Measurements from ENCODE around the gene USP31.

The USP31 gene

DNA sequence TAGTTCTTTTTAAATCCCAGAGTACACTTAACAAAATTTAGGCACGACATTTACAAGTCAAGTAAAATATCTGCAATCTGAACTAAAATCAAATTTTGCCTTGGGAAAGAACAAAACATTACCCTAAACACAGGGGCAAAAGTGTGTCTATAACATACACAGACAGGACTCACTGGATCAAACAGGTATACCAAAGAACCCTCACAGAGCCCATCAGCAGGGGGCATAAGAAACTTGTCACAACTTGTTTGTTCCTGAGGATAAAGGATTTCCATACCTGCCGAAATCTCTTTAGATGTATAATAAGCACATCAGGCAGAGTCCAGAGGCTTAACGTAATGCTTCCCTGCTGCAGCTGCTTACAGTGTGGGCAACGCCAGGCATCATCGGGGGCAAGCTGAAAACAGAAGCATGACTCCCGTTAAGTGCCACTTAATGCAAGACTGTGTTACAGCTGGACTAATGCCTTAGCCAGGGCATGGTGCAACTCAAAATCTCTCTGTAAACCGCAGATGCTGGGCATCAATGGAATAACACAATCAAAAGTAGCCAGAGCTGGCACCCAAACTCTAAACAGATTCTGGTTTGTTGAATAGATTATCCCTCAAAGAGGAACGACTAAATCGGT, 67.0 kb downstream of the USP31 start:
- Mint-ChIP-seq H3K27ac (no peak overlapping the region), H3K27me3 (no peaks in the 10 kb centered on the region), H3K9me3 (no peaks in the 10 kb centered on the region), H3K4me3 (no peak overlapping the region), H3K4me1 (no peaks in the 10 kb centered on the region), H3K36me3 (peaks cover 17% of the 10 kb centered on the region)
- DNase-seq (ENCODE audit: low spot score in 2 of 2) (no peak), ATAC-seq (ENCODE audit: low read depth) (no peak)

DNA sequence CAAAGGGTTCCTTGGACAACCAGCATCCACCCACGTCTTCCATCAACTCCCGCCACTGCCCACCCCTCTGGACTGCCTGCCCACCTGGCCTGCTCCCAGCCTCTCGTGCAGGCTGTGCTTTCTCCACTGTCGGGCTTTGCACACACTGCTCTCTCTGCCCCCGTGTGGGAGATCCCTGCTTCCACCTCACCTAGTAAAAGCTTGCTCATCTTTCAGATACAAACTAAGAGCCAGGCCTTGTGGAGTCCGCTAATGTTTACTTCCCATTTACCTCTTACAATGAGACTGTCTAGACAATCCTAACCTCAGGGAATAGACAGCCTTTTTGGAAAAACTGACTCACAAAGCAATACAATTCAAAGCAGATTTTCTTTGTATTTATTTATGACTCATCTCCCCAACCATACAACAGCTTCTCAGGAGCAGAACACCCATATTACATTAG, 67.6 kb downstream of the USP31 start:
- no peak for ATAC-seq (ENCODE audit: low read depth)
- Mint-ChIP-seq H3K27me3 (no peaks in the 10 kb centered on the region), H3K4me3 (no peak overlapping the region)

DNA sequence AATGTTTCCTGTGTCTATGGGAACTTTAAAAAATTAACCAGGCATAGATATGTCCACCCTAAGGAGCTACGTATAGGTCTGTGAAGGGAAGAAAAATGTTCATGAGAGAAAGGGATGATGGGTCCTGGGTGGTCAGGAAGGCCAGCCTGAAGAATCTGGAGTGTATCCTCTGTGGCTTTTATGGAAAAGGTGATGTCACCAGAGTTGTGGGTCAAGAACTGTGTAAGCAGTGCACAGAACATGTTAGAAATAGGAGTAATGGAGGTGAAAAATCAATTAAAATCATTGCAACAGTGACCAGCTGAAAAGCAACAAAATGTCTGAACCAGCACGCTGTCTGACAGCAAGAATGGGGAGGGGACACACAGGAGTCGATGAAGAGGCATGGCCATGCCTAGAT, 68.5 kb downstream of the USP31 start:
- H3K4me1 Mint-ChIP-seq: no peaks in the 10 kb centered on the region
- H3K27ac Mint-ChIP-seq: no peak overlapping the region
- no peak overlapping the region for H3K4me3 Mint-ChIP-seq
- no peak for DNase-seq (ENCODE audit: low spot score in 2 of 2)
- H3K27me3 Mint-ChIP-seq: no peaks in the 10 kb centered on the region
- peaks cover 21% of the 10 kb centered on the region for H3K36me3 Mint-ChIP-seq
- ATAC-seq (ENCODE audit: low read depth): no peak
- H3K9me3 Mint-ChIP-seq: no peaks in the 10 kb centered on the region

More for the DNA sequence above, 67.6 kb downstream of the USP31 start:
- Mint-ChIP-seq H3K27ac (no peak overlapping the region), H3K4me1 (no peaks in the 10 kb centered on the region), H3K36me3 (peaks cover 18% of the 10 kb centered on the region), H3K9me3 (no peaks in the 10 kb centered on the region)
- no peak for DNase-seq (ENCODE audit: low spot score in 2 of 2)

DNA sequence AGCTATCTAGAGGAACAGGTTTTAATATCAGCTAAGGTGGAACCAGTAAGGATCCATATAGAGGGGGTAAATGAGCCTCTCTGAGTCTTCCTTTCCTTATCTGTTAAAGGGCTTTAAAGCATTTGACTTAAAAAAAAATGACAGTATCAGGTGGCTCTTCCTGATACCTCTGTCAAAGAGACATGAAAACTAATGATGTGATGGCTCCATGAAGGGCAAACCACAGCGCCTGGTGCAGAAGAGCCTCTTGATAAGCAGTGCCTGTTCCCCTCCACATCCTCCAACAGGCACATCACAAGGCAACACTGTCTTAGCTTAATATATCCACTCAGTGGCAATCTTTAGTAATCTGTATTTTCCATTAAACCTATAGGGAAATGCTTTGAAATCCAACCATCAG, 68.9 kb downstream of the USP31 start:
- Mint-ChIP-seq H3K27me3 (no peaks in the 10 kb centered on the region), H3K4me3 (no peak overlapping the region), H3K4me1 (no peaks in the 10 kb centered on the region), H3K9me3 (no peaks in the 10 kb centered on the region), H3K27ac (no peak overlapping the region), H3K36me3 (peaks cover 21% of the 10 kb centered on the region)
- no peak for ATAC-seq (ENCODE audit: low read depth)
- no peak for DNase-seq (ENCODE audit: low spot score in 2 of 2)

DNA sequence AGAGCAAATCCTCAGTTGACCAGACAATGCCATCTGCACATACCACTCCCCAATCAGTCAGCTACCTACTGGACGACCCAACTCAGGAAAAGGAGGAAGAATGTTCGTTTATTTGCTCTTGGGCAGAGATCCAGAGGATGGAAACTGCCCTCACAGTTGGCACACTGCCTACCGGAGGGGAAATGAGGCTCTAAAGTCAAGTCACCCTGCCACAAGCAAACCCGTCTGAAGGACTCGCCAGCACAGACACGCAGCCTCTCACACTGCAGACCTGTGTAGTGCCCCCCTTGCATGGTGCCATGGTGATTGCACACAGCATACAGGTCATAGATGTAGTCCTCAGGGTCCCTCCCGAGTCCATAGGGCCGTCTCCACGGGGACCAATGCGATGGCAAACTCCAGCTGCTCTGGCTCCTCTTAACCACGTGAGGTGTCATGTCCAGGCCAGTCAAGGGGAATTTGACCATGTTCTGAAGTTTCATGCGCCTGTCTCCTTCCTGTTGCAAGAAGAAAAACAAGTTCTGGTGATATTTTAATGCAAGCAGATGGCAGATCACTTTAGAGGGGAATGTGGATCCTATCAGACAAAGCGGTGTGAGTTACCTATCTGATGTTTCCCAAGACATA, 69.5 kb downstream of the USP31 start:
- no peak for ATAC-seq (ENCODE audit: low read depth)
- no peak overlapping the region for H3K27ac Mint-ChIP-seq

DNA sequence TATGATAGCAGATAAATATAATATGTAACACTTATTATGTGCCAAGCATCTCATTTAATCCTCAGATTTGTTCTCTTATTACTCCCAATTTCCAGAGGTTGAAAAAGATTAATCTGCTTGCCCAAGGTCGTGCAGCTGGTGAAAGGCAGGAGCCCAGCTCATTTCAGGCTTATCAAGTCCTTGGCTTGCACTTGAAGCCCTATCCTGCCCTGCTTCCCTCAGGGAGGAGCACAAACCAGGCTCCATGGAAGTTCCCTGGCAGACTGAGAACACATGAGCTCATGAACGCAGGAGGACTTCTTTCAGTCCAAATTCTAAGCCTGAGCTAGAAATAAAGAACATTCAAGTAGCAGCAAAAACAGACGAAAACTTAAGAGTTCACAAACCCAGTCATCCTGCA, 74.8 kb downstream of the USP31 start:
- ATAC-seq (ENCODE audit: low read depth) (no peak), DNase-seq (ENCODE audit: low spot score in 2 of 2) (no peak)
- Mint-ChIP-seq H3K36me3 (peaks cover 11% of the 10 kb centered on the region), H3K4me1 (no peaks in the 10 kb centered on the region), H3K27me3 (no peaks in the 10 kb centered on the region), H3K4me3 (no peak overlapping the region), H3K9me3 (no peaks in the 10 kb centered on the region), H3K27ac (no peak overlapping the region)

More for the DNA sequence above, 69.5 kb downstream of the USP31 start:
- H3K4me1 Mint-ChIP-seq: no peaks in the 10 kb centered on the region
- DNase-seq (ENCODE audit: low spot score in 2 of 2): no peak
- H3K4me3 Mint-ChIP-seq: no peak overlapping the region
- no peaks in the 10 kb centered on the region for H3K27me3 Mint-ChIP-seq
- peaks cover 21% of the 10 kb centered on the region for H3K36me3 Mint-ChIP-seq
- no peaks in the 10 kb centered on the region for H3K9me3 Mint-ChIP-seq

DNA sequence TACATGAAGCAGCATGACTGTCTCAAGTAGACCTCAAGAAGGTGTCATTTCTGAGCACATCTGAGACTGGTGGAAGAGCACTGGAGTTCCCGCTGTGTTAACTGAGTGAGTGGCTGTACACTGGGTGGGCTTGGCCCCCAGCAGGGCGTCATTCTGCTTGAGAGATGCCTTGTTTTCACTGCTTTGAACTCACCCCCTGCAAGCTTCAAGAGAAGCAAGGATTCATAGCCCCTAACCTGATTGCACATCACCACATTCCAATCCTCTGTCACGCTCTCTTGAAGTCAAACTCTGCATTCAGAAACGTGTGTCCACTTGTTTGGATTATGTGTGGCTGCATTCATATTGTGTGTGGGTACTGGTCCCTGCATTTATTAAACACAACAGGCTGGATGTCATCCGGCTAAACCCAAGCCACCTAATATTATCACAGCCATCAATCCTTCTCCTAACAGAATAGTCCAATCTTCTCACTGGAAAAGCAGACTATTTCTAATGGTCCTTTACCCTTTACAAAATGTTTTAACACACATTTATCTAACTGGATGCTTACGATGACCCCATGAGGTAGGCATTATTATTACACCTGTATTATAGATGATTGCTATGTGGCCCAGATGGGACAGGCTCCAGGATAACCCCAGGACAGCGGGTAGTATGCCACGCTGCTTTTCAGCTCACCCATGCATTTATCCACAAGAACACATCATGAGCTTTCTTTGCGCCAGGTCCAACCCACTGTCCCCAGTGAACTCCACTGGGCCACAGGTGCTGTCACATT, 76.3 kb downstream of the USP31 start:
- ATAC-seq (ENCODE audit: low read depth): no peak
- H3K9me3 Mint-ChIP-seq: no peaks in the 10 kb centered on the region
- no peak overlapping the region for H3K4me3 Mint-ChIP-seq
- no peak overlapping the region for H3K27ac Mint-ChIP-seq
- no peaks in the 10 kb centered on the region for H3K27me3 Mint-ChIP-seq
- peaks cover 12% of the 10 kb centered on the region for H3K36me3 Mint-ChIP-seq
- no peaks in the 10 kb centered on the region for H3K4me1 Mint-ChIP-seq
- DNase-seq (ENCODE audit: low spot score in 2 of 2): no peak

DNA sequence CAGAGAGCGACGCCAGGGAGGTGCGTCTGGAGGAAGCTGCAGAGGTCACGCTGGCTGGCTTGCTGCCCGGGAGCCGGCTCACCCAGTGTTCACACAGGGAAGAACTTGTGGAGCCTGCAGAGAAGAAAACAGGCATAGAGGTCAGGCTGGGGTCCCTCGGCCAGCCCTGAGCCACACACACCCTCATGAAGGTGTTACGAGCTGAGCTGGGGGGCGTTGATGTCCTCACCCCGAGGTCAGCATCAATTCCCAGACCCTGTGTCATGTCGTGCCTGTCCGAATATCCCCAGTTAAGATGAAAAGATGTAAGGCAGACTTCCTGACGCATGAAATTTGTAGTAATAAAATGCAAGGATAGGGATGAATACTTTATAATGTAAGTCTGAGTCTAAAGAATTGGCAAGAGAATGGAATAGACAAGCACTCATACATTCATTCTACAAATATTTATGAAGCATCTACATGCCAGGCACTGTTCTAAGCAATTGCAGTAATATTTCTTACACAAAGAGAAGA, 77.1 kb downstream of the USP31 start:
- no peaks in the 10 kb centered on the region for H3K9me3 Mint-ChIP-seq
- H3K4me3 Mint-ChIP-seq: no peak overlapping the region
- no peaks in the 10 kb centered on the region for H3K27me3 Mint-ChIP-seq
- ATAC-seq (ENCODE audit: low read depth) (no peak), DNase-seq (ENCODE audit: low spot score in 2 of 2) (no peak)
- H3K36me3 Mint-ChIP-seq: peaks cover 14% of the 10 kb centered on the region
- H3K4me1 Mint-ChIP-seq: no peaks in the 10 kb centered on the region
- no peak overlapping the region for H3K27ac Mint-ChIP-seq

DNA sequence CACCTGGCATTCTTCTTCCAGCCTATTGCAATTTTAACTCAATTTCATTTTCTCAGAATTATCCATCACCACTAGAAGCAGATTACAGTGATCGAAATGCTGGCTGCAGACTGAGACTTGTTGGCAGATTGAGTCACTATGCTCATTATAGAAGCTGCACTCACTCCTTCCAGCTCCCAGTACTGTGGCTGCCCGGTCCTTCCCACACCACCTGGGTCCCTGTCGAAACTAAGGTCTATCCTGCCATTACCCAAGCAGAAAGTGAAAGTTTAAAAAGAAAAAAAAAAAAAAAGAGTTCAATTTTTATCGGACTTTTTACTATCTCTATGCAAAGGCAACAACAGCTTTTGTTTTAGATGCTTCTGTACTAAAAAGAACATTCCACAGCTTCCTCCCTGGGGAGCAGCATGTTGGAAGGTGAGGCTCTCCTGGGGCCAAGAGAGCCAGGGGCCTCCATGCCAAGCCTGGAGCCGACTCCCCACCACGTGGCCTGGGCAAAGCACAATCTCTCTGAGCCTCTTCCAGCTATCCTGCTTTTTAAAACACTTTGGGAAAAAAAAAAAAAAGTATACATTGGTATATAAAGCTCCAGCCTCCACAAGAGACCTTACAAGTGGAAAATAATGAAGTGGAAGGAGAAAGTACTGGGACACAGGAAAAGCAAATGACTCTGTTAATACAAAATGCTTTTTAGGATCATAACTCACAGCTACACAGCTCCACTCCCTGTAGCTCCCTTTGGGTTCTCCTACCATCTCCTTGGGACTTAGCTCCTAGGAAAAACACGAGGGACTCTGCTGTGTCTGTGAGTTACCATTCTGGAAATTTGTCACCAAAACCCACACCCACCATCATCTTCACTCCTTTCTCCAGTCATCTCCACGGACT, 77.8 kb downstream of the USP31 start:
- Mint-ChIP-seq H3K4me3 (no peak overlapping the region), H3K36me3 (peaks cover 11% of the 10 kb centered on the region), H3K4me1 (no peaks in the 10 kb centered on the region), H3K27ac (no peak overlapping the region), H3K27me3 (no peaks in the 10 kb centered on the region), H3K9me3 (no peaks in the 10 kb centered on the region)
- no peak for ATAC-seq (ENCODE audit: low read depth)
- DNase-seq (ENCODE audit: low spot score in 2 of 2): no peak

DNA sequence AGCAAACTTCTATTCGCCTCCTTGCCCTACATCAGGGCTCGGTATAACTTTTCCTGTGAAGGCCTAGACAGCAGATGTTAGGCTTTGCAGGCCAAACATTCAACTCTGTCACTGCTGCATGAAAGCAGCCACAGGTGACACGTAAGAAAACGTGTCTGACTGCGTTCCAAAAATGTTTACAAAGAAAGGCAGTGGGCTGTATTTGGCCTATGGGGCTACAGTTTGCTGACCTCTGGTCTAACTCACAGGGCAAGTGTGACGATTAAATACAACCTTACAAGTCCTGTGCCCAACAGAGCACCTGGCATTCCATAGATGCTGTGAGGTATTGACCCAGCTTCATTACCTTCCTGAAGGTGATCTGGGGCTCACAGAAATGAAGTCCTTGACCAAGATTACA, 79.4 kb downstream of the USP31 start:
- H3K4me3 Mint-ChIP-seq: no peak overlapping the region
- ATAC-seq (ENCODE audit: low read depth) (no peak), DNase-seq (ENCODE audit: low spot score in 2 of 2) (no peak)
- H3K27ac Mint-ChIP-seq: no peak overlapping the region
- H3K36me3 Mint-ChIP-seq: peaks cover 11% of the 10 kb centered on the region
- no peaks in the 10 kb centered on the region for H3K9me3 Mint-ChIP-seq
- H3K4me1 Mint-ChIP-seq: no peaks in the 10 kb centered on the region
- no peaks in the 10 kb centered on the region for H3K27me3 Mint-ChIP-seq

DNA sequence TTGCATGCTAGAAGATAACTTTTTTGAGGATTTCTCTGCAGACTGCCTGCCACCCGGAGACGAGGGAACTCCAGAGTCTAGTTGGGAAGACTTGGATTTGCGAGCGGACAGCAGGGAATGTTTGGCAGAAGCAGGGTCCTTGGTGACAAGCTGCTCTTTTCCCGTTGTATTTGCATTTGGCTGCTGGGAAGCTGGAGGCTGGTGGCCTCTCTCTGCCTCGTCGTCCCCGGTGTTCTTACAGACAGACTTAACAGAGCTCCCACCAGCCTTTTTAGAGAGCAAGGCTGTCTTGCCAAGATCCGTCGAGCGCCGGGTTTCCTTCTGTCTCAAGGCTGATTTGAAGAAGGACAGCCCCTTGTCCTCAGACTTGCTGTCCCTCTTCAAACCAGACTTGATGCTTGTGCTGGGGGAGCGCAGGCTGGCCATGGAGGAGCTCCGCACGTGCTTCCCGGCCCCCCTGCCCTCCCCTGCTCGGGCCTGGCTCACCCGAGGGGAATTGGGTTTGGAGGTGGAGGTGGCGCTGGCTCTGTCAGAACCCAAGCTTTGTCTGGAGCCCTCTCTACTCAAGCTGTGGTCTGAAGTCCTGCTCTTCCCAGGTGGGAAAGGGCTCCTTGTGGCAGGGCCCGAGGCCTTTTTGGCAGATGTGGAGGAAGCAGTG, 81.0 kb downstream of the USP31 start:
- no peak overlapping the region for H3K27ac Mint-ChIP-seq
- peaks cover 11% of the 10 kb centered on the region for H3K36me3 Mint-ChIP-seq
- no peak overlapping the region for H3K4me3 Mint-ChIP-seq
- ATAC-seq (ENCODE audit: low read depth): no peak
- no peaks in the 10 kb centered on the region for H3K27me3 Mint-ChIP-seq
- no peak for DNase-seq (ENCODE audit: low spot score in 2 of 2)
- H3K9me3 Mint-ChIP-seq: no peaks in the 10 kb centered on the region
- no peaks in the 10 kb centered on the region for H3K4me1 Mint-ChIP-seq

DNA sequence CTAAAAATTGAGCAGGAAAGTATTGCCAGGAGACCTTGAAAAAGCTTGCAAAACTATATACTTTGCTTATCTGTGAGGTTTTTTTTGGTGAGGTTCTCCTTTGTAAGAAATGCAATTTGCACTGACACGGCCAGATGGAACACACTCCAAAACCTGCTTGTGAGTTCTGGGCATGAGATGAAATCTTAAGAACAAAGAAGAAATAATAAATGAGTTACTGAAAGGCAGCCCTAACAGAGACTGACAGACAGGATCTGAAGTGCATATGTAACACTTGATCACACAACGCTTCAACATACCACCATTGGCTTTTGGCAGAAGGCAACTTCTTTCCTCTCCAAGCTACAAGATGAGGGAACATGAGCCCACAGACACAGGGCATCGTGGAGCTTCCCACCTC, 82.6 kb downstream of the USP31 start:
- Mint-ChIP-seq H3K27me3 (no peaks in the 10 kb centered on the region), H3K36me3 (peaks cover 11% of the 10 kb centered on the region), H3K27ac (no peak overlapping the region), H3K9me3 (no peaks in the 10 kb centered on the region), H3K4me1 (no peaks in the 10 kb centered on the region), H3K4me3 (no peak overlapping the region)
- ATAC-seq (ENCODE audit: low read depth): no peak
- DNase-seq (ENCODE audit: low spot score in 2 of 2): no peak

DNA sequence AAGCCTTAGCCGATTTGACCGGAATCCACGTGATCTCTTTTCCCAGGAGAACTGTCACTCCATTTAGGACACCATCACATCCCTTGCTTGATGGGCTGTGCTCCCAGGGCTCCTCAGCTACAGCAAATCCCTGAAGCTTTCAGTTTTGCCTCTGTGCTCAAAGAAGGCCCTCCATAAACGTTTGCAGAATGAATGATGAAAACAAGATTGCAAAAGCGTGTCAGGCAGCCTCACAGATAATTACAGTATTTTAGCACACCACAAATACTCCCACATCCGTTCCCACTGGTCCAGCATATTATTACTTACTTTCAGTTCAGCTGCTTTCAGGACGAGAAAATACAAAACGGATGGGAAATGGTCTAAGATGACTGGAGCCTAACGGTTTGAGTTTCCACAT, 84.6 kb downstream of the USP31 start:
- ATAC-seq (ENCODE audit: low read depth) (no peak), DNase-seq (ENCODE audit: low spot score in 2 of 2) (no peak)
- H3K4me3 Mint-ChIP-seq: no peak overlapping the region
- H3K27ac Mint-ChIP-seq: no peak overlapping the region
- peaks cover 11% of the 10 kb centered on the region for H3K36me3 Mint-ChIP-seq
- H3K27me3 Mint-ChIP-seq: no peaks in the 10 kb centered on the region
- peaks cover 5% of the 10 kb centered on the region for H3K4me1 Mint-ChIP-seq
- H3K9me3 Mint-ChIP-seq: no peaks in the 10 kb centered on the region

Measured in memory B cell (primary cell).